GM12873 (cell line): ENCODE measurements around the gene CADPS2.

ENCODE experiments used
- CTCF ChIP-seq: IDR thresholded peaks from 2 replicates; pipeline ENCODE4 v1.5.1; 2012; ENCODE audit warnings: low read depth, mild to moderate bottlenecking, moderate library complexity, low read length, control low read depth; ENCODE audit not compliant: insufficient read depth; ENCODE audit errors: missing control alignments

CADPS2 gene

GRCh38 chr7:122299624-122300210 lies 586.5 kb downstream of the CADPS2 start:
- no peak for TF ChIP-seq CTCF

- TF ChIP-seq CTCF, result no peak
Measured at GRCh38 chr7:122298618-122299017, 587.6 kb downstream of the CADPS2 start.

- TF ChIP-seq CTCF, result no peak
Measured at GRCh38 chr7:122298131-122298530, 588.1 kb downstream of the CADPS2 start.

GRCh38 chr7:122291189-122291588 lies 595.1 kb downstream of the CADPS2 start:
- no peak for TF ChIP-seq CTCF

- no peak for TF ChIP-seq CTCF
Measured at GRCh38 chr7:122290476-122290875, 595.8 kb downstream of the CADPS2 start.

- no peak for TF ChIP-seq CTCF
Measured at GRCh38 chr7:122289426-122289825, 596.8 kb downstream of the CADPS2 start.

GRCh38 chr7:122273117-122273516 lies 613.1 kb downstream of the CADPS2 start:
- no peak for TF ChIP-seq CTCF
